Sigmoid colon (tissue), 7 donors: ENCODE data around the gene KRTAP12-2. TPM values are rescaled to one million over a fixed set of nuclear protein-coding genes. Genes with fewer than 3 reads are reported as not detected.
"Not testable (repeated sequence)": the region's sequence is repeated elsewhere in the genome, so short reads cannot be mapped to it uniquely, and the experiment has no call there.

Experiments
- DNase-seq: peaks from one replicate; pipeline ENCODE4 v3.0.0-alpha.2; 2019
- H3K27ac ChIP-seq, 4 donors: fragments of 200-600 bp; sonication (generic); one replicate each; pipeline ENCODE4 v1.5.1; 2016 to 2019; ENCODE audit warnings: mild to moderate bottlenecking in 1 of 4
- H3K27me3 ChIP-seq, 3 donors: fragments of 200-600 bp; sonication (generic); one replicate each; pipeline ENCODE4 v1.5.1; 2019; ENCODE audit warnings: mild to moderate bottlenecking in 1 of 3
- H3K36me3 ChIP-seq, 4 donors: fragments of 200-600 bp; sonication (generic); one replicate each; pipeline ENCODE4 v1.5.1; 2016 to 2019
- H3K4me1 ChIP-seq, 4 donors: fragments of 200-600 bp; sonication (generic); one replicate each; pipeline ENCODE4 v1.5.1; 2017 to 2019
- H3K4me3 ChIP-seq, 4 donors: fragments of 200-600 bp; sonication (generic); one replicate each; pipeline ENCODE4 v1.5.1; 2017 to 2019; ENCODE audit warnings: mild to moderate bottlenecking in 2 of 4, moderate library complexity in 1 of 4
- H3K9me3 ChIP-seq, 4 donors: fragments of 200-600 bp in 3 of 4; sonication (generic) in 3 of 4; one replicate each; pipeline versions ENCODE4 v1.5.1 to v1.6.1; 2013 to 2019
- CTCF ChIP-seq, 4 experiments: fragments of 450-650 bp in 3 of 4; fragments of 200-600 bp in 1 of 4; IDR thresholded peaks; one replicate each; pipeline ENCODE4 v1.5.1; 2016 to 2019; ENCODE audit warnings: antibody characterized with exemption in 4 of 4, mild to moderate bottlenecking in 3 of 4, moderate library complexity in 2 of 4
- EP300 ChIP-seq, 4 donors: sonication (generic); formaldehyde crosslinking; IDR thresholded peaks; one replicate each; pipeline ENCODE4 v1.6.1; 2017; ENCODE audit warnings: antibody characterized with exemption in 4 of 4
- POLR2A ChIP-seq, 2 donors: fragments of 450-650 bp; IDR thresholded peaks; one replicate each; pipeline ENCODE4 v1.6.1; 2016; ENCODE audit warnings: antibody characterized with exemption in 2 of 2, mild to moderate bottlenecking in 2 of 2, moderate library complexity in 2 of 2
- POLR2AphosphoS5 ChIP-seq, 4 donors: sonication (generic); formaldehyde crosslinking; IDR thresholded peaks; one replicate each; pipeline ENCODE4 v1.6.1; 2017; ENCODE audit warnings: antibody characterized with exemption in 4 of 4
- WGBS, 2 donors: extraction: QIAGEN DNeasy Blood & Tissue Kit; methylation state at CpG; one replicate each; pipeline ENCODE4 v1.1.7; 2013; 5-methylcytosine and 5-hydroxymethylcytosine counted together
- intact Hi-C: fragments of 100-400 bp; cut with DNase I; formaldehyde crosslinking; loops from one replicate; pipeline ENCODE4 v1.15.1; 2023
- polyA plus RNA-seq, 3 donors: library from polyadenylated mRNA; stranded (reverse); fragments of 200-250 nt; gene quantifications; one replicate each; pipeline ENCODE4 v1.2.3, GENCODE V29; 2013
- total RNA-seq, 4 donors: library from RNA; depleted of rRNA; stranded (reverse); fragments of >200 nt; gene quantifications; one replicate each; pipeline ENCODE4 v1.1.0, GENCODE V29; 2016
- donor health status: healthy with polysubstance abuse.
- donor health status: Bipolar disorder and iron deficiency.
- donor health status: healthy.

Gene KRTAP12-2
- total and polyA plus RNA-seq, 7 donors: not detected

- intact Hi-C loops: no loop called here
- TF ChIP-seq POLR2A (IDR thresholded peaks at IDR 0.05) (no peak), EP300 (IDR thresholded peaks at IDR 0.05) (no peak), POLR2AphosphoS5 (IDR thresholded peaks at IDR 0.05) (no peak), CTCF (IDR thresholded peaks at IDR 0.05) (no peak)
- WGBS, 2 donors: 69 to 86% methylated on average over 1 of the region's 1 CpG
- Histone ChIP-seq H3K4me1 (no peaks in the 10 kb centered on the region), H3K36me3 (no peaks in the 10 kb centered on the region), H3K27me3 (peaks cover 0 to 5% (median 0%) of the 10 kb centered on the region in 3 donors), H3K27ac (no peak overlapping the region), H3K4me3 (no peak overlapping the region), H3K9me3 (peaks cover 0 to 9% (median 0%) of the 10 kb centered on the region in 4 donors)
- no peak for DNase-seq
Observed at GRCh38 chr21:44667612-44668011, 885 bp upstream of the KRTAP12-2 start.

GRCh38 chr21:44664691-44665090 lies 2.0 kb downstream of the KRTAP12-2 start:
- Histone ChIP-seq H3K36me3 (no peaks in the 10 kb centered on the region), H3K27ac (no peak overlapping the region), H3K4me1 (no peaks in the 10 kb centered on the region), H3K9me3 (no peaks in the 10 kb centered on the region), H3K4me3 (no peak overlapping the region), H3K27me3 (no peaks in the 10 kb centered on the region)
- WGBS, 2 donors: 88 to 89% methylated on average over 5 of the region's 5 CpGs
- DNase-seq: no peak
- intact Hi-C loops: no loop called here
- TF ChIP-seq CTCF (IDR thresholded peaks at IDR 0.05) (no peak), POLR2A (IDR thresholded peaks at IDR 0.05) (no peak), EP300 (IDR thresholded peaks at IDR 0.05) (no peak), POLR2AphosphoS5 (IDR thresholded peaks at IDR 0.05) (no peak)

- H3K36me3 ChIP-seq, H3K9me3 ChIP-seq, DNase-seq, H3K27ac ChIP-seq, H3K4me3 ChIP-seq, intact Hi-C loops, H3K4me1 ChIP-seq: not testable (repeated sequence)
- H3K27me3 ChIP-seq: peaks cover 0 to 22% (median 5%) of the 10 kb centered on the region in 3 donors
- 52 to 59% methylated on average over 7 of the region's 7 CpGs for WGBS, 2 donors
Observed at GRCh38 chr21:44661567-44661966, 5.2 kb downstream of the KRTAP12-2 start.

GRCh38 chr21:44658913-44659595 lies 7.7 kb downstream of the KRTAP12-2 start:
- H3K27me3 ChIP-seq: peaks cover 0 to 22% (median 5%) of the 10 kb centered on the region in 3 donors
- peaks cover 0 to 4% (median 3%) of the 10 kb centered on the region in 4 donors for H3K9me3 ChIP-seq
- no peaks in the 10 kb centered on the region for H3K36me3 ChIP-seq
- H3K4me1 ChIP-seq: no peaks in the 10 kb centered on the region
- intact Hi-C loops: no loop called here
- no peak for DNase-seq
- WGBS, 2 donors: 54 to 56% methylated on average over 11 of the region's 11 CpGs
- H3K27ac ChIP-seq: no peak overlapping the region
- no peak overlapping the region for H3K4me3 ChIP-seq
- TF ChIP-seq EP300 (IDR thresholded peaks at IDR 0.05): no peak

GRCh38 chr21:44658541-44658910 lies 8.2 kb downstream of the KRTAP12-2 start:
- H3K27ac ChIP-seq: no peak overlapping the region
- H3K36me3 ChIP-seq: no peaks in the 10 kb centered on the region
- DNase-seq: no peak

More at GRCh38 chr21:44658541-44658910, 8.2 kb downstream of the KRTAP12-2 start:
- H3K9me3 ChIP-seq: peaks cover 0 to 4% (median 3%) of the 10 kb centered on the region in 4 donors
- no peaks in the 10 kb centered on the region for H3K4me1 ChIP-seq
- TF ChIP-seq POLR2AphosphoS5 (IDR thresholded peaks at IDR 0.05): no peak
- no peak for TF ChIP-seq POLR2A (IDR thresholded peaks at IDR 0.05)
- TF ChIP-seq EP300 (IDR thresholded peaks at IDR 0.05): no peak
- TF ChIP-seq CTCF (IDR thresholded peaks at IDR 0.05): no peak
- H3K27me3 ChIP-seq: peaks cover 0 to 22% (median 5%) of the 10 kb centered on the region in 3 donors
- intact Hi-C loops: no loop called here
- H3K4me3 ChIP-seq: no peak overlapping the region
- 82 to 83% methylated on average over 5 of the region's 5 CpGs for WGBS, 2 donors
